GM04503 (cell line): ENCODE results near the gene CRYGN.

ENCODE experiments used
- DNase-seq: peaks from one replicate; pipeline ENCODE4 v3.0.0-alpha.2; 2012; ENCODE audit warnings: low read depth

Gene CRYGN

GRCh38 chr7:151438864-151439601 lies 908 bp downstream of the CRYGN start:
- DNase-seq = no peak

- DNase-seq = no peak
These were observed 1.9 kb downstream of the CRYGN start for GRCh38 chr7:151437866-151438516.

GRCh38 chr7:151437159-151437553 lies 2.8 kb downstream of the CRYGN start:
- no peak for DNase-seq

GRCh38 chr7:151436446-151437158 lies 3.3 kb downstream of the CRYGN start:
- DNase-seq = no peak

GRCh38 chr7:151435971-151436370 lies 4.0 kb downstream of the CRYGN start:
- DNase-seq = no peak

GRCh38 chr7:151435103-151435916 lies 4.6 kb downstream of the CRYGN start:
- DNase-seq = no peak

- no peak for DNase-seq
These were observed 5.4 kb downstream of the CRYGN start for GRCh38 chr7:151434549-151434948.

- no peak for DNase-seq
These were observed 6.1 kb downstream of the CRYGN start for GRCh38 chr7:151433721-151434400.

GRCh38 chr7:151432658-151433521 lies 7.1 kb downstream of the CRYGN start:
- DNase-seq = no peak

- no peak for DNase-seq
These were observed 8.1 kb downstream of the CRYGN start for GRCh38 chr7:151431768-151432311.

GRCh38 chr7:151431281-151431767 lies 8.6 kb downstream of the CRYGN start:
- DNase-seq = no peak

- no peak for DNase-seq
These were observed 9.3 kb downstream of the CRYGN start for GRCh38 chr7:151430391-151431205.

- no peak for DNase-seq
These were observed 10.2 kb downstream of the CRYGN start for GRCh38 chr7:151429560-151430331.

- DNase-seq = no peak
These were observed 10.7 kb downstream of the CRYGN start for GRCh38 chr7:151429237-151429559.

GRCh38 chr7:151428378-151429236 lies 11.3 kb downstream of the CRYGN start:
- DNase-seq = peak; percentile 51

- no peak for DNase-seq
These were observed 12.1 kb downstream of the CRYGN start for GRCh38 chr7:151427705-151428377.
